K562 (cell line): ENCODE data around the gene FAM25A. TPM values are rescaled to one million over a fixed set of nuclear protein-coding genes. Genes with fewer than 3 reads are reported as not detected.
"Not testable (repeated sequence)": the region's sequence is repeated elsewhere in the genome, so short reads cannot be mapped to it uniquely, and the experiment has no call there.

ENCODE experiments used
- ATAC-seq: fragments of 200-7000 bp; cut with Tn5 transposase; 3 replicates; pipeline ENCODE4 v1.9.1; 2020; ENCODE audit warnings: moderate library complexity
- BruUV-seq: library from RNA; stranded (reverse); fragments of 400-500 nt; replicated peaks from 2 replicates; lab custom pipeline; 2021; lab: Mats Ljungman, UMichigan
- CTCF ChIA-PET: fragments of 300-600 bp; formaldehyde crosslinking; extraction: SDS; loops from one replicate; lab custom pipeline; 2021; ENCODE audit warnings: low intra/inter-chr PET ratio; lab: Yijun Ruan, JAX
- POLR2A ChIA-PET: fragments of 300-600, 350-650 bp; sonication (Branson Sonifier 250); formaldehyde crosslinking; extraction: SDS; loops from one replicate; lab custom pipeline; 2021; ENCODE audit warnings: antibody characterized with exemption, inconsistent platforms; lab: Yijun Ruan, JAX
- DNase-seq, 4 experiments: peaks; one replicate each; pipeline versions ENCODE4 v3.0.0 to v3.0.0-alpha.2; 2011 to 2018; ENCODE audit warnings: low spot score in 3 of 4, mixed read lengths in 3 of 4; ENCODE audit errors: extremely low read depth in 1 of 4
- FAIRE-seq: peaks from 2 replicates; lab custom pipeline; 2011; peaks lifted over from hg19 to GRCh38; lab: Jason Lieb, UNC
- H2AFZ ChIP-seq: 2 replicates; pipeline ENCODE4 v1.6.0; 2011; ENCODE audit warnings: low read depth, low read length, control low read depth, inconsistent platforms
- H3K27ac ChIP-seq: fragments of 200-600 bp; 3 replicates; pipeline ENCODE4 v1.8.0; 2011; ENCODE audit warnings: low read depth, mild to moderate bottlenecking, control low read depth, inconsistent platforms, low read length, moderate library complexity, mixed read lengths; ENCODE audit errors: extremely low read depth
- H3K27me3 ChIP-seq, 2 experiments: fragments of 300-600 bp in 1 of 2; 2 replicates in 1 of 2; 3 replicates in 1 of 2; pipeline versions ENCODE4 v1.6.0 to v1.8.0; 2011; ENCODE audit warnings: inconsistent platforms in 2 of 2, low read length in 2 of 2, mild to moderate bottlenecking in 1 of 2, mixed read lengths in 1 of 2, moderate library complexity in 1 of 2; ENCODE audit not compliant: control insufficient read depth in 2 of 2, insufficient read depth in 2 of 2
- H3K36me3 ChIP-seq: fragments of 300-600 bp; 3 replicates; pipeline ENCODE4 v1.8.0; 2011; ENCODE audit warnings: mild to moderate bottlenecking, low read length, inconsistent platforms; ENCODE audit not compliant: control insufficient read depth, insufficient read depth
- H3K4me1 ChIP-seq, 2 experiments: fragments of 200-600 bp in 1 of 2; replicated peaks in 1 of 2; 2 replicates in 1 of 2; 3 replicates in 1 of 2; pipeline versions ENCODE4 v1.5.1 to v1.8.0; 2011; ENCODE audit warnings: inconsistent platforms in 2 of 2, low read length in 2 of 2, mild to moderate bottlenecking in 1 of 2, mixed read lengths in 1 of 2, moderate library complexity in 1 of 2; ENCODE audit not compliant: control insufficient read depth in 2 of 2, insufficient read depth in 2 of 2
- H3K4me2 ChIP-seq: 2 replicates; pipeline ENCODE4 v1.6.1; 2011; ENCODE audit warnings: low read length, control low read depth, inconsistent platforms, mixed read lengths; ENCODE audit not compliant: insufficient read depth
- H3K4me3 ChIP-seq: fragments of 200-600 bp; sonication (generic), shearing (Covaris generic); 2 replicates; pipeline ENCODE4 v1.5.1; 2016; ENCODE audit warnings: control low read depth, inconsistent platforms
- H3K79me2 ChIP-seq: fragments of 200-600 bp; 3 replicates; pipeline ENCODE4 v1.8.0; 2011; ENCODE audit warnings: low read length, inconsistent platforms; ENCODE audit not compliant: control insufficient read depth, insufficient read depth
- H3K9ac ChIP-seq, 2 experiments: 2 replicates each; pipeline versions ENCODE4 v1.6.0 to v1.6.1; 2011; ENCODE audit warnings: low read depth in 2 of 2, low read length in 2 of 2, control low read depth in 1 of 2, inconsistent platforms in 1 of 2, mild to moderate bottlenecking in 1 of 2, mixed read lengths in 1 of 2; ENCODE audit not compliant: insufficient read depth in 1 of 2
- H3K9me1 ChIP-seq: one replicate; pipeline ENCODE4 v1.6.0; 2011; ENCODE audit warnings: inconsistent platforms, mild to moderate bottlenecking, low read length, moderate library complexity; ENCODE audit not compliant: control insufficient read depth, insufficient read depth
- H3K9me3 ChIP-seq: replicated peaks from 2 replicates; pipeline ENCODE4 v1.5.1; 2011; ENCODE audit warnings: low read depth, low read length, inconsistent platforms; ENCODE audit not compliant: control insufficient read depth, insufficient read depth
- H4K20me1 ChIP-seq: replicated peaks from 2 replicates; pipeline ENCODE4 v1.6.1; 2011; ENCODE audit warnings: low read length, inconsistent platforms, mixed read lengths; ENCODE audit not compliant: control insufficient read depth, insufficient read depth
- FOSL1 ChIP-seq: fragments of 200-800 bp; sonication (Bioruptor generic); conservative IDR thresholded peaks from 2 replicates; pipeline ENCODE4 v1.6.1; 2016; ENCODE audit warnings: missing genetic modification characterization, missing compliant biosample characterization
- MED1 ChIP-seq: sonication (generic); formaldehyde crosslinking; IDR thresholded peaks from 2 replicates; pipeline ENCODE4 v1.8.1; 2023; ENCODE audit warnings: missing genetic modification reagents, borderline replicate concordance
- TAF1 ChIP-seq: IDR thresholded peaks from 2 replicates; pipeline ENCODE4 v1.6.1; 2011; ENCODE audit warnings: mild to moderate bottlenecking, low read length, moderate library complexity; ENCODE audit not compliant: insufficient read depth, control insufficient read depth, severe bottlenecking; ENCODE audit errors: extremely low read depth
- WGBS: fragments of 100-300 bp; shearing (Covaris generic); methylation state at CpG from one replicate; pipeline ENCODE4 v1.1.6; 2016; ENCODE audit warnings: low coverage, mixed read lengths; ENCODE audit not compliant: insufficient coverage; ENCODE audit errors: missing lambda C conversion rate; 5-methylcytosine and 5-hydroxymethylcytosine counted together
- in situ Hi-C: fragments of 300-500 bp; cut with MboI; formaldehyde crosslinking; loops from 4 replicates; pipeline ENCODE4 v1.15.0; 2018; ENCODE audit warnings: inconsistent platforms, mixed read lengths
- intact Hi-C: fragments of 100-400 bp; cut with micrococcal nuclease; formaldehyde crosslinking; loops from 2 replicates; pipeline ENCODE4 v1.14.2; 2022
- polyA plus RNA-seq, 8 experiments: library from polyadenylated mRNA; depleted of rRNA in 4 of 8; stranded (reverse) in 5 of 8; unstranded in 3 of 8; fragments of >200 nt; fragmentation: Nextera tagmentation in 2 of 8; fragmentation: Illumina TruSeq in 1 of 8; extraction: Ambion mirVana in 2 of 8; extraction: Trizol in 1 of 8; gene quantifications; 2 replicates each; pipeline versions ENCODE4 v1.2.1 to v1.2.3, GENCODE V29; 2011 to 2014; ENCODE audit warnings: inconsistent platforms in 1 of 8, missing spikeins in 1 of 8
- total RNA-seq, 7 experiments: library from RNA; depleted of rRNA in 6 of 7; stranded (reverse); fragments of >200 nt in 6 of 7; fragmentation: Illumina TruSeq in 2 of 7; extraction: Trizol in 2 of 7; gene quantifications; 2 replicates each; pipeline versions ENCODE4 v1.2.1 to v1.2.3, GENCODE V29; 2011 to 2021; ENCODE audit warnings: low replicate concordance in 1 of 7
- TF ChIP-seq, protein P1 (sequence below), 2 experiments: fragments of 450-650 bp in 1 of 2; sonication (generic) in 1 of 2; formaldehyde crosslinking in 1 of 2; IDR thresholded peaks in 1 of 2; conservative IDR thresholded peaks in 1 of 2; 2 replicates each; pipeline versions ENCODE4 v1.6.1 to v1.8.1; 2016 to 2023; ENCODE audit warnings: mild to moderate bottlenecking in 2 of 2, moderate library complexity in 2 of 2, inconsistent platforms in 1 of 2, missing genetic modification reagents in 1 of 2

The FAM25A gene
- total and polyA plus RNA-seq, 9 of the 15 experiments (the other 6 are each of a cell fraction or from before 2014, with no cell fraction given): not detected

- H3K27ac ChIP-seq: no peak overlapping the region
- FAIRE-seq: no peak
- CTCF ChIA-PET: no interaction called here
- TF ChIP-seq TAF1 (no peak), MED1 (CRISPR knock-in tag) (no peak)
- TF ChIP-seq, all 486 proteins: peak for 0
- Histone ChIP-seq H3K9me1 (no peaks in the 10 kb centered on the region), H2AFZ (no peak overlapping the region), H3K36me3 (no peaks in the 10 kb centered on the region), H3K4me2 (no peak overlapping the region), H4K20me1 (no peaks in the 10 kb centered on the region), H3K4me3 (no peak overlapping the region), H3K9ac (no peak overlapping the region), H3K79me2 (no peaks in the 10 kb centered on the region), H3K27me3 (no peaks in the 10 kb centered on the region), H3K4me1 (no peaks in the 10 kb centered on the region; a peak in 1 of 5 replicates), H3K9me3 (no peaks in the 10 kb centered on the region)
- BruUV-seq: no TSS peak
- 40% methylated on average over 2 of the region's 2 CpGs for WGBS
- ATAC-seq (no peak), DNase-seq (no peak)
- intact Hi-C loops (no loop called here), in situ Hi-C loops (no loop called here)
- POLR2A ChIA-PET: no interaction called here
Measured at GRCh38 chr10:86992929-86993328, 27.2 kb upstream of the FAM25A start.

- H3K4me3 ChIP-seq, H4K20me1 ChIP-seq, POLR2A ChIA-PET, H3K36me3 ChIP-seq, ATAC-seq, DNase-seq, H3K79me2 ChIP-seq, H3K27ac ChIP-seq, H3K27me3 ChIP-seq, H3K9me1 ChIP-seq, in situ Hi-C loops, H3K4me1 ChIP-seq, CTCF ChIA-PET, H3K4me2 ChIP-seq, H3K9me3 ChIP-seq, H2AFZ ChIP-seq, H3K9ac ChIP-seq, FAIRE-seq, intact Hi-C loops, BruUV-seq: not testable (repeated sequence)
- WGBS: 42% methylated on average over 5 of the region's 6 CpGs
- 0 out of 2 replicates have a peak, but pooled peaks have one; percentile 12 for TF ChIP-seq FOSL1 (tag)
- TF ChIP-seq, protein P1, sequence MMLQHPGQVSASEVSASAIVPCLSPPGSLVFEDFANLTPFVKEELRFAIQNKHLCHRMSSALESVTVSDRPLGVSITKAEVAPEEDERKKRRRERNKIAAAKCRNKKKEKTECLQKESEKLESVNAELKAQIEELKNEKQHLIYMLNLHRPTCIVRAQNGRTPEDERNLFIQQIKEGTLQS (IDR thresholded peaks at IDR 0.05): peak; percentile 44; the same call in 1 of the 2 replicates
- TF ChIP-seq, protein P1 (CRISPR knock-in tag; conservative IDR thresholded peaks at IDR 0.05): not testable (repeated sequence)
Measured at GRCh38 chr10:86999802-87000403, 20.2 kb upstream of the FAM25A start.
